ENCODE measurements around the gene KPNB1.

KPNB1 gene

DNA sequence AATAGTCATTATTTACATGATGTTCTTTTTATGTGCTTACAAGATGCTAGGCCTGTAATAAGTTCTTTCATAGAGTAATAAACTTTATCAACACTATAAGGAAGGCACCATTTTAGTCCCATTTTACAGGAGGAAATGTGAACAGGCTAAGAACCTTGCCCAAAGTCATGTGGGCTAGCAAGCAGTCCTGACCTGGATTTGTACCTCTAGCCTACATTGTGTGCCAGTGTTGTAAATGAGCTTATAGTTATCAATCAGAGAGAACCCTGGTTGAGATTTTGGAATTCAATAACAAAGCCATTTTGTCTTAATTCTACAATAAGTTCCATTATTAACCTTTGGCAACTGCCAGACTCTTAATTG, 37.6 kb downstream of the KPNB1 start:
- Histone ChIP-seq H3K27ac (peak overlapping the region; percentile 10; the same call in 1 of the 2 replicates), H3K4me1 (ENCODE audit: low read depth, poor library complexity, severe bottlenecking) (peaks cover 31% of the 10 kb centered on the region), H3K27me3 (ENCODE audit: insufficient read depth, low read depth) (no peaks in the 10 kb centered on the region), H3K79me2 (ENCODE audit: insufficient read depth, low read depth) (no peaks in the 10 kb centered on the region), H3K36me3 (ENCODE audit: insufficient read depth) (peaks cover 4% of the 10 kb centered on the region; the same call in 1 of the 2 replicates), H3K9ac (no peak overlapping the region), H2AFZ (ENCODE audit: low read depth) (no peak overlapping the region), H3K4me3 (IDR thresholded peaks at IDR 0.05; ENCODE audit: insufficient read depth, low read depth, low read length) (no peak overlapping the region), H3K4me2 (peak overlapping the region; percentile 2; the same call in 1 of the 2 replicates), H4K20me1 (ENCODE audit: insufficient read depth) (no peaks in the 10 kb centered on the region)
- no peak for TF ChIP-seq CTCF (conservative IDR thresholded peaks at IDR 0.05; ENCODE audit: low read depth, low read length)

GRCh38 chr17:47687748-47688147, 38.0 kb downstream of the KPNB1 start:
- H3K27me3 ChIP-seq (ENCODE audit: insufficient read depth, low read depth) = no peaks in the 10 kb centered on the region
- H4K20me1 ChIP-seq (ENCODE audit: insufficient read depth) = no peaks in the 10 kb centered on the region
- peak overlapping the region; percentile 10; the same call in 1 of the 2 replicates for H3K27ac ChIP-seq
- H3K9ac ChIP-seq = no peak overlapping the region
- H2AFZ ChIP-seq (ENCODE audit: low read depth) = no peak overlapping the region
- H3K36me3 ChIP-seq (ENCODE audit: insufficient read depth) = no peaks in the 10 kb centered on the region
- peaks cover 35% of the 10 kb centered on the region for H3K4me1 ChIP-seq (ENCODE audit: low read depth, poor library complexity, severe bottlenecking)
- H3K79me2 ChIP-seq (ENCODE audit: insufficient read depth, low read depth) = no peaks in the 10 kb centered on the region
- no peak overlapping the region for H3K4me3 ChIP-seq (IDR thresholded peaks at IDR 0.05; ENCODE audit: insufficient read depth, low read depth, low read length)
- TF ChIP-seq CTCF (conservative IDR thresholded peaks at IDR 0.05; ENCODE audit: low read depth, low read length) = no peak
- H3K4me2 ChIP-seq = peak overlapping the region; percentile 2; the same call in 1 of the 2 replicates

DNA sequence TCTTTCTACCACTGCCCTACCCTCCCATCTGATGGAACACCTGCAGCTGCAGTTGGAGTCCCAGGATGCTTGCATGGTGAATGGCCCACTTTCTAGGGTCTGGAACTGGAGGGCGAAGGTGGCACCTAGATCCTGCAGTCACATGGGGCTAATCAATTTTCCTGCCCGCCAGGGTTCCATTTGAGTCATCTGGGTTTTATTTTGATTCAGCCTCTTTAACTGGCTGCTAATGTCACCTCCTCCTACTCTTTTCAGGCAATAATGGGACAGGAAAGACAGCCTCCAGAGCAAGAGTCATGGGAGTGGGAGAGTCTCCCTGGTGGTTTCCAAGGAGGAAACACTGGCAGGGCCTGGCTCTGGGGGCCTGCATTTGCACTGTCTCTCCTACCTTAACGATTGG, 40.4 kb downstream of the KPNB1 start:
- no peak overlapping the region for H3K4me2 ChIP-seq
- no peak overlapping the region for H3K9ac ChIP-seq
- TF ChIP-seq CTCF (conservative IDR thresholded peaks at IDR 0.05; ENCODE audit: low read depth, low read length) = no peak

GRCh38 chr17:47692137-47692894, 42.6 kb downstream of the KPNB1 start:
- H2AFZ ChIP-seq (ENCODE audit: low read depth) = peak overlapping the region; percentile 38; the same call in 1 of the 2 replicates
- no peak overlapping the region for H3K9ac ChIP-seq
- peak overlapping the region; percentile 79 for H3K4me2 ChIP-seq
- H3K27ac ChIP-seq = no peak overlapping the region
- H3K79me2 ChIP-seq (ENCODE audit: insufficient read depth, low read depth) = no peaks in the 10 kb centered on the region
- H3K4me1 ChIP-seq (ENCODE audit: low read depth, poor library complexity, severe bottlenecking) = peaks cover 21% of the 10 kb centered on the region
- no peaks in the 10 kb centered on the region for H4K20me1 ChIP-seq (ENCODE audit: insufficient read depth)
- H3K36me3 ChIP-seq (ENCODE audit: insufficient read depth) = no peaks in the 10 kb centered on the region
- H3K4me3 ChIP-seq (IDR thresholded peaks at IDR 0.05; ENCODE audit: insufficient read depth, low read depth, low read length) = no peak overlapping the region
- H3K27me3 ChIP-seq (ENCODE audit: insufficient read depth, low read depth) = no peaks in the 10 kb centered on the region
- no peak for TF ChIP-seq CTCF (conservative IDR thresholded peaks at IDR 0.05; ENCODE audit: low read depth, low read length)

More for the DNA sequence above, 40.4 kb downstream of the KPNB1 start:
- Histone ChIP-seq H3K27me3 (ENCODE audit: insufficient read depth, low read depth) (no peaks in the 10 kb centered on the region), H3K79me2 (ENCODE audit: insufficient read depth, low read depth) (no peaks in the 10 kb centered on the region), H3K4me3 (IDR thresholded peaks at IDR 0.05; ENCODE audit: insufficient read depth, low read depth, low read length) (no peak overlapping the region), H3K4me1 (ENCODE audit: low read depth, poor library complexity, severe bottlenecking) (peaks cover 40% of the 10 kb centered on the region), H4K20me1 (ENCODE audit: insufficient read depth) (no peaks in the 10 kb centered on the region), H3K36me3 (ENCODE audit: insufficient read depth) (no peaks in the 10 kb centered on the region), H2AFZ (ENCODE audit: low read depth) (no peak overlapping the region), H3K27ac (no peak overlapping the region)

Measured in KMS-11 (cell line).